Trophoblast cell (in vitro differentiated cells and primary cell): ENCODE data around the gene ADAMTS12.

Experiments used
- DNase-seq, 2 donors: peaks; one replicate each; pipeline ENCODE4 v3.0.0-alpha.2; 2016
- H2AFZ ChIP-seq: 2 replicates; pipeline ENCODE4 v1.6.1; 2013; ENCODE audit warnings: low read length, moderate library complexity, mild to moderate bottlenecking; ENCODE audit not compliant: insufficient read depth, poor library complexity
- H2AK5ac ChIP-seq: 2 replicates; pipeline ENCODE4 v1.6.1; 2013; ENCODE audit warnings: mild to moderate bottlenecking, low read length
- H2BK120ac ChIP-seq: 2 replicates; pipeline ENCODE4 v1.6.1; 2013; ENCODE audit warnings: low read length, mild to moderate bottlenecking, moderate library complexity; ENCODE audit not compliant: insufficient read depth, poor library complexity
- H2BK12ac ChIP-seq: 2 replicates; pipeline ENCODE4 v1.6.1; 2013; ENCODE audit warnings: mild to moderate bottlenecking, low read length, moderate library complexity
- H2BK5ac ChIP-seq: 2 replicates; pipeline ENCODE4 v1.6.1; 2013; ENCODE audit warnings: low read length, low read depth, moderate library complexity, mild to moderate bottlenecking; ENCODE audit not compliant: poor library complexity
- H3K14ac ChIP-seq: 2 replicates; pipeline ENCODE4 v1.6.1; 2013; ENCODE audit warnings: mild to moderate bottlenecking, low read length
- H3K18ac ChIP-seq: 2 replicates; pipeline ENCODE4 v1.6.1; 2013; ENCODE audit warnings: mild to moderate bottlenecking, low read length
- H3K23ac ChIP-seq: 2 replicates; pipeline ENCODE4 v1.6.1; 2013; ENCODE audit warnings: low read length
- H3K27ac ChIP-seq: 2 replicates; pipeline ENCODE4 v1.5.1; 2013; ENCODE audit warnings: low read depth, mild to moderate bottlenecking, inconsistent platforms, low read length, moderate library complexity
- H3K27me3 ChIP-seq: 2 replicates; pipeline ENCODE4 v1.6.1; 2013; ENCODE audit warnings: inconsistent platforms, mild to moderate bottlenecking, low read length, moderate library complexity; ENCODE audit not compliant: insufficient read depth
- H3K36me3 ChIP-seq, 2 experiments: 1 replicate in 1 of 2; 2 replicates in 1 of 2; pipeline ENCODE4 v1.6.1; 2013; ENCODE audit warnings: low read length in 2 of 2, mild to moderate bottlenecking in 2 of 2, moderate library complexity in 1 of 2; ENCODE audit not compliant: insufficient read depth in 2 of 2, control insufficient read depth in 1 of 2
- H3K4ac ChIP-seq: 2 replicates; pipeline ENCODE4 v1.6.1; 2013; ENCODE audit warnings: low read depth, mild to moderate bottlenecking, low read length, moderate library complexity
- H3K4me1 ChIP-seq, 2 experiments: 1 replicate in 1 of 2; 2 replicates in 1 of 2; pipeline ENCODE4 v1.6.1; 2013; ENCODE audit warnings: low read length in 2 of 2, mild to moderate bottlenecking in 2 of 2, moderate library complexity in 1 of 2; ENCODE audit not compliant: insufficient read depth in 2 of 2, control insufficient read depth in 1 of 2
- H3K4me2 ChIP-seq: 2 replicates; pipeline ENCODE4 v1.6.1; 2013; ENCODE audit warnings: inconsistent platforms, mild to moderate bottlenecking, low read length, moderate library complexity
- H3K4me3 ChIP-seq: 2 replicates; pipeline ENCODE4 v1.5.1; 2013; ENCODE audit warnings: mild to moderate bottlenecking, low read depth, low read length, inconsistent platforms
- H3K79me1 ChIP-seq: one replicate; pipeline ENCODE4 v1.6.1; 2013; ENCODE audit warnings: low read length
- H3K79me2 ChIP-seq: 2 replicates; pipeline ENCODE4 v1.6.1; 2013; ENCODE audit warnings: low read length, mild to moderate bottlenecking; ENCODE audit not compliant: control insufficient read depth, insufficient read depth, poor library complexity
- H3K9ac ChIP-seq: 2 replicates; pipeline ENCODE4 v1.6.1; 2013; ENCODE audit warnings: mild to moderate bottlenecking, low read length
- H3K9me3 ChIP-seq: 2 replicates; pipeline ENCODE4 v1.6.1; 2013; ENCODE audit warnings: low read depth, mild to moderate bottlenecking, control low read depth, inconsistent platforms, low read length; ENCODE audit not compliant: insufficient read depth
- H4K12ac ChIP-seq: 2 replicates; pipeline ENCODE4 v1.6.1; 2013; ENCODE audit warnings: low read depth, mild to moderate bottlenecking, low read length, moderate library complexity
- H4K8ac ChIP-seq: 2 replicates; pipeline ENCODE4 v1.6.1; 2013; ENCODE audit warnings: low read depth, mild to moderate bottlenecking, low read length, moderate library complexity
- H4K91ac ChIP-seq: one replicate; pipeline ENCODE4 v1.6.1; 2013; ENCODE audit warnings: low read depth, mild to moderate bottlenecking, low read length, moderate library complexity
- WGBS: extraction: QIAGEN DNeasy Blood & Tissue Kit; methylation state at CpG from one replicate; pipeline ENCODE4 v1.1.7; 2013; ENCODE audit warnings: missing lambda C conversion rate; ENCODE audit not compliant: insufficient read length, insufficient coverage; ENCODE audit errors: extremely low coverage; 5-methylcytosine and 5-hydroxymethylcytosine counted together

The ADAMTS12 gene

GRCh38 chr5:33504570-33504969 is 387.2 kb downstream of the ADAMTS12 start:
- H4K12ac ChIP-seq, result no peak overlapping the region
- no peak for DNase-seq
- H3K9me3 ChIP-seq, result no peaks in the 10 kb centered on the region
- no peaks in the 10 kb centered on the region for H3K27me3 ChIP-seq
- H3K27ac ChIP-seq, result no peak overlapping the region
- no peaks in the 10 kb centered on the region for H3K79me1 ChIP-seq
- H2BK12ac ChIP-seq, result no peak overlapping the region
- H2AFZ ChIP-seq, result no peak overlapping the region
- no peak overlapping the region for H2BK120ac ChIP-seq
- no peak overlapping the region for H3K9ac ChIP-seq
- H3K79me2 ChIP-seq, result no peaks in the 10 kb centered on the region
- no peaks in the 10 kb centered on the region for H3K36me3 ChIP-seq
- no peaks in the 10 kb centered on the region for H3K4me1 ChIP-seq
- no peak overlapping the region for H3K14ac ChIP-seq
- no peak overlapping the region for H2AK5ac ChIP-seq
- H3K4me2 ChIP-seq, result no peak overlapping the region
- WGBS, result no CpG with 5 or more reads among the region's 3 CpGs
- no peak overlapping the region for H3K18ac ChIP-seq
- no peak overlapping the region for H4K91ac ChIP-seq
- no peak overlapping the region for H2BK5ac ChIP-seq
- no peak overlapping the region for H3K4me3 ChIP-seq
- no peak overlapping the region for H3K4ac ChIP-seq
- no peak overlapping the region for H4K8ac ChIP-seq
- H3K23ac ChIP-seq, result no peak overlapping the region

- Histone ChIP-seq H3K27ac (no peak overlapping the region), H3K4me2 (no peak overlapping the region), H3K14ac (no peak overlapping the region), H3K79me1 (no peaks in the 10 kb centered on the region), H3K27me3 (no peaks in the 10 kb centered on the region), H3K79me2 (no peaks in the 10 kb centered on the region), H4K8ac (no peak overlapping the region), H3K9ac (no peak overlapping the region), H2AK5ac (no peak overlapping the region), H3K9me3 (no peaks in the 10 kb centered on the region), H3K36me3 (no peaks in the 10 kb centered on the region), H2BK12ac (no peak overlapping the region), H2BK120ac (no peak overlapping the region), H4K12ac (no peak overlapping the region), H2BK5ac (no peak overlapping the region), H4K91ac (no peak overlapping the region), H3K4me1 (no peaks in the 10 kb centered on the region), H3K23ac (no peak overlapping the region), H3K4ac (no peak overlapping the region), H3K18ac (no peak overlapping the region), H3K4me3 (no peak overlapping the region), H2AFZ (no peak overlapping the region)
- no peak for DNase-seq
- WGBS, result no CpG with 5 or more reads among the region's 27 CpGs
Measured at GRCh38 chr5:33501899-33502298, 389.9 kb downstream of the ADAMTS12 start.

DNA sequence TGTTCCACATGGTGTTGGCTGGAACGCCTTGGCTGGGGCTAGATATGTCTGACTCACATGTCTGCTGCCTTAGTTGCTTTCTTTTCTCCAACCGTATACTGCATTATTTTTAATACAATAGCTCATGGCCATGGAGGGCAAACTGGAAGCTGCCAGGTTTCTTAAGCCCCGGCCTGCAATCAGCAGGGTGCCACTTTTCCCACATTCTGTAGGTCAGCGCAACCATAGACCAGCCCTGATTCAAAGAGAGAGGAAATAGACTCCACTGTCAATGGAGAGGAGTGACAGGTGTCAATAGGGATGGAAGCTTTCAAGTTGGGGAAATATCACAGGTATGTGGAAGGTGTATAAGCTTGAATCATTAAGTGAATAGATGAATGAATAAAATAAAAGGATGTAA is 390.5 kb downstream of the ADAMTS12 start:
- no peak overlapping the region for H2BK12ac ChIP-seq
- H2BK5ac ChIP-seq, result no peak overlapping the region
- H3K27me3 ChIP-seq, result no peaks in the 10 kb centered on the region
- H3K4me3 ChIP-seq, result no peak overlapping the region
- no CpG with 5 or more reads among the region's 4 CpGs for WGBS
- no peak for DNase-seq
- no peak overlapping the region for H2AFZ ChIP-seq
- H3K4me1 ChIP-seq, result no peaks in the 10 kb centered on the region
- no peaks in the 10 kb centered on the region for H3K36me3 ChIP-seq
- H3K79me2 ChIP-seq, result no peaks in the 10 kb centered on the region
- H3K14ac ChIP-seq, result no peak overlapping the region
- H2BK120ac ChIP-seq, result no peak overlapping the region
- no peaks in the 10 kb centered on the region for H3K9me3 ChIP-seq
- no peak overlapping the region for H3K18ac ChIP-seq
- no peak overlapping the region for H3K9ac ChIP-seq
- no peak overlapping the region for H3K27ac ChIP-seq
- no peak overlapping the region for H3K4me2 ChIP-seq
- no peak overlapping the region for H3K23ac ChIP-seq
- no peak overlapping the region for H3K4ac ChIP-seq
- no peak overlapping the region for H4K12ac ChIP-seq
- no peak overlapping the region for H4K91ac ChIP-seq
- no peak overlapping the region for H4K8ac ChIP-seq
- no peaks in the 10 kb centered on the region for H3K79me1 ChIP-seq
- no peak overlapping the region for H2AK5ac ChIP-seq

DNA sequence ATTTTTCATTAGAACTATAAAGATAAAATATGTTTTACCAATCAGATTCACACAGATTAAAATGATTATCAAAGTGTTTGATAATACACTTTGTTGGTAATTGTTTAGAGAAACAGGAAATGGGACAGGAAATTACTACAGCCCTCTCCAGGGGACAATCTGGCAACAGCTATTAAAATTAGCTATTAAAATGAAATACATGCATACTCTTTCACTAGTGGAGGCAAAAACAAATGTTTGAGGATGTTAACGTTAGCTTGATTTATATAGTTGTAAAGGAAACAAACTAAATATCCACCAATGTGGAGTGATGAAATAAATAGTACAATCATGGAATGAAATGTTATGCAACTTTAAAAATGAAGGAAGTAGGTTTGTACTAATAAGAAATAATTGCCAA is 397.3 kb downstream of the ADAMTS12 start:
- H4K12ac ChIP-seq, result no peak overlapping the region
- no peak overlapping the region for H2BK5ac ChIP-seq
- H3K18ac ChIP-seq, result no peak overlapping the region
- no peak overlapping the region for H2AFZ ChIP-seq
- no peaks in the 10 kb centered on the region for H3K9me3 ChIP-seq
- no peak overlapping the region for H2BK12ac ChIP-seq
- no peak overlapping the region for H3K23ac ChIP-seq
- H3K4me1 ChIP-seq, result peaks cover 0 to 3% of the 10 kb centered on the region in 2 experiments
- H4K8ac ChIP-seq, result no peak overlapping the region
- H3K36me3 ChIP-seq, result no peaks in the 10 kb centered on the region
- H3K27ac ChIP-seq, result no peak overlapping the region
- WGBS, result no CpG with 5 or more reads among the region's 1 CpG
- no peak overlapping the region for H2AK5ac ChIP-seq
- no peaks in the 10 kb centered on the region for H3K27me3 ChIP-seq
- no peak overlapping the region for H3K4me2 ChIP-seq
- no peak overlapping the region for H3K4ac ChIP-seq
- no peak for DNase-seq
- no peak overlapping the region for H3K4me3 ChIP-seq
- H3K14ac ChIP-seq, result no peak overlapping the region
- H3K79me1 ChIP-seq, result no peaks in the 10 kb centered on the region
- H3K9ac ChIP-seq, result no peak overlapping the region
- H3K79me2 ChIP-seq, result no peaks in the 10 kb centered on the region
- H2BK120ac ChIP-seq, result no peak overlapping the region
- no peak overlapping the region for H4K91ac ChIP-seq
